ENCODE data around the gene POC1B.

The POC1B gene

DNA sequence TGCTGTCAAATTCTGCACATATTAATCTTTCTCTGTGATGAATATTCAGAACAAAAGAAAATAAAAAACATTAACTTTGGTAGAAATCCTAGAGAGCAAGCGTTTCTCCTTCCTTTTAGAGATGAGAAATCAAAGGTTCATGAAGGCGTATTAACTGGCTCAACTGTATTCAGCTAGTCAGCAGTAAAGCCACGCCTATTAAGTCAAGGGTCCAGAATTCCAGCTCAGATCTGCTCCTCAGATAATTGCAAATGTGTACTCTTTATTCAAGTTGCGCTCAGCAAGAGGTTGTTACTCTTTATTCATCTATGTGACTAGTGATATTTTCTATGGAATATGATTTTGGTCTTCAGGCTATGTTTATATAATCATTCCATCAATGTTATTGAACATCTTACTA lies 13.1 kb upstream of the POC1B start:
- no peak for DNase-seq

DNA sequence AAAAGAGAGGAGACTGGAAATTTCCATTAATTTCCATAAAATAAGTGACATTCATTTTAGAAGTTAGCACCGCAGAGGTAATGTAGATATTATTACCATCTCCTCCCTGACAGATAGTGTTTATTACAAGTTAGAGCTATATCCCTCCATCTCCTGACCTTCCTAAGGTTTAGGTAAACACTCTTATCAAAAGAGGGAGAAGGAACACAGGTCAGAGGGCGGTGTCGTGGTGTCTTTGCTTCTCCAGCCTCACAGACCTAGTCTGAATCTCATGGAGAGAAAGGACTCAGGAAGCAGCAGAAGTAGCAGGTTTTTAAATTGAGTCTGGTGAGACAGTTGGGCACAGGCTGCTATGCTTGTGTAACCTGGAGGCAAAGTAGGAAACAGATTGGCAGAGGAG lies 11.5 kb upstream of the POC1B start:
- no peak for DNase-seq

DNA sequence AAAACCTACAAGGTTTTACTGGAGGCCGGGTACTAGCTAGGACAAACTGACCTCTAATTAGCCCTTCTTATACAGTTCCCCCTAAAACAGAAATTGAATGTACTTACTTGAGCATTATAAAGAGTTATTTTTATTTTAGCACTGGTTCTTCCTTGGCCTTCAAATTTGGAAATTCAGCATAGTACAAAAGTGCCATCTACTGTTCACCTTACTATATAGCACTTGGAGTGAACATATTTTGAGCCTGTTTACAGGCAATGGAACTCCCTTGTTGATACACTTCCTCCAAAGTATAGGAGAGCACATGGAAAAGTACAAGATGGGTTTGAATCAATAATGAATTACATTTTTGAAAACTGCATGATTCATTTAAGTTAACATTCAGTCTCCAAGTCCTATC lies 3.9 kb upstream of the POC1B start:
- DNase-seq, result peak; percentile 34

DNA sequence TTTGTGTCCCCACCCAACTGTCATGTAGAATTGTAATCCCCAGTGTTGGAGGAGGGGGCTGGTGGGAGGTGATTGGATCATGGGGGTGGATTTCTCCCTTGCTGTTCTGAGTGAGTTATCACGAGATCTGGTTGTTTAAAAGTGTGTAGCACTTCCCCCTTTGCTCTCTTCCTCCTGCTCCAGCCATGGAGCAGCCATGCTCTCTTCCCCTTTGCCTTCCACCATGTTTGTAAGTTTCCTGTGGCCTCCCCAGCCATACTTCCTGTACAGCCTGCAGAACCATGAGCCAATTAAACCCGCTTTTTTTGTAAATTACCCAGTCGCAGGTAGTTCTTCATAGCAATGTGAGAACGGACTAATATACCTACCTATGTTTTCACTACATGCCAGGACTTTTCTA lies 2.6 kb upstream of the POC1B start:
- DNase-seq, result no peak

DNA sequence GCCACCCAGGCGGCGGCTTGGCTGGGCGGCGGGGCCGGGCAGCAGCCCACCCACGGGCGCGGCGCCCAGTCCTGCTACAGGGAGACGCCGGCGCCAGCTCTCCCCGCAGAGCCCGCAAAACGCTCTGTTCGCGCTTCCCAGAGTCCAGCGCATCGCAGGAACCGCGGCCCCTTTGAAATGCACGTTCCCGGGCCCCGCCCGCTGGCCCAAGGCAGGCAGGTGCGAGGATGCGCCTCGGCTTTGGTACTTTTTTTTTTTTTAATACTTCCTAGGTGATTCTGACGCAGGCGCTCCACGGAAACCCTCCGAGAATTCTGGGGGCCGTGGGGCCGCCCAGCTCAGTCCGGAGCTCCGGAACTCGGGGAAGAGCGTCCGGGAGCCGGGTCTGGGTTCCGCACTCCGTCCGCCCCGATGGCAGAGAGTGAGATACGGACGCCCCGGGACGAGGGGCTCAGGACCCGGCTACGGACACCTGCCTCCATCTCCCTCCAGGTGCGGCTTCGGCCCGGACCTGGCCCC lies 483 bp downstream of the POC1B start:
- DNase-seq, result peak; percentile 86

DNA sequence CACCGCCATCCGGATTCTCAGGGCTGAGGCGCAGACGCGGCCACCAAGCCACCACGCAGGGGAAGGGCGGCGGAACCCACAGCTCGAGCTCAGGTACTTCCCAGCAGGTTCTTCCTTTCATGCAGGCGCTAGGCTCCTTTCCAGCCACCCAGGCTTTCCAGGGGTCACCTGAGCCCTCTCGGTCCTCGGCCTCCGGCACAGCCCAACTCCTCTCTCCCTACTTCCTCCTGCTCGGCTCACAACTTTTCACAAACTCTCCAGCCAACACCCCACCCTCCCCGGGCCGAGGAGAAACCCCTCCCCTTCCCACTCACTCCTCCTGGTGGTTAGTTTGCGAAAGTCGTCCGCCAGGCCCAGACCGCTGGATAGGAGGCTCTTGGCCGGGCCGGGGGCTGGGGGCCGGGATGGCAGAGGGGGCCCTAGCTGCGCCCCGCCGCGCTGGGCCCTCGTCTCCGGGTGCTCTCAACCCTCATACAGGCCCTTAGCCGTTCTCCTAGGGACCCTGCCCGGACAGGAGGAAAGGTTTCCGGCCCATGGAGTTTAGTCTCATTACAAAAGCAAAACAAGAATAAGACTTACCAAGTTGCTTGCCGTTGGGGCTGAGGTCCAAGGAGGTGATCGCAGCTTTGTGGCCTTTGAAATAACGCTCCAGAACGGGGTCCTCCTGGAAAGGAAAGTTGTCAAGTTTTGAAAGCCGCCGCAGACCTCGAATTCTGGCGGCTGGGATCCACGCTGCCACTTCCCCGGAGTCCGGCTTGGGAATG lies 1.1 kb downstream of the POC1B start, which contains the start of gene GALNT4:
TSS of gene GALNT4 (minus strand) at position 256 of the 764 bp plus-strand sequence. CDS start at position 9, 247 bp downstream.
- DNase-seq, result peak; percentile 87

DNA sequence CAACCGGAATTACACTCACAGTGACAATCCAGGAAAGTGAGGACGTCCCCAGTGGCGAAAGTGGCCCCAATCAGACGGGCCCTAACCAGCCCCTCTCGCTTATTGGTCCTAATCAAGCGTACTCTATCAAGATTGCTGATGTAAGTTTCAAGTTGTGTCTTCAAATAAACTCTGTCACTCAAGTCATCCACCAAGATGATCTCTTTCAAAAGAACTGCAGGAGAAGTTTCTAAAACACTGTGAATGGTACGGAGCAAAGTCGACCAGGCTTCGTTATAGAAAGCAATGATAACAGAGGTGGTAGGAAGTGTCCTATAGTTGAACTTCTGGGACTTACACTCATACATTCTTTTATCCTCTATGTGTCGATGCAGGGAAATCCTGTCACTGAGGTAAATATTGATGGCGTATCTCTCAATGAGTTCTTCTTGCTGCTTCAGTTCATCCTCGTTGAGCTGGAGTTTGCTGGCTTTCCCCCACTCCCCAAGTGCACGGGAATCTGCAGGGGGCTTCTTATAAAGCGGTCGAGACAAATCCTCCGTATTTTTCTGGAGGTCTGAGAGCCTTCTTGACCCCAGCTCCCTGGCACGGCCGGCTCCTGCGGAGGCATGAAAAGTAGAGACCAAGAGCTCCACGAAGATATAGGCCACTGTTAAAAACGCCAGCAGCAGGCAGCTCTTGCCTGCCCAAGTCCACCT lies 1.9 kb downstream of the POC1B start:
- no peak for DNase-seq

DNA sequence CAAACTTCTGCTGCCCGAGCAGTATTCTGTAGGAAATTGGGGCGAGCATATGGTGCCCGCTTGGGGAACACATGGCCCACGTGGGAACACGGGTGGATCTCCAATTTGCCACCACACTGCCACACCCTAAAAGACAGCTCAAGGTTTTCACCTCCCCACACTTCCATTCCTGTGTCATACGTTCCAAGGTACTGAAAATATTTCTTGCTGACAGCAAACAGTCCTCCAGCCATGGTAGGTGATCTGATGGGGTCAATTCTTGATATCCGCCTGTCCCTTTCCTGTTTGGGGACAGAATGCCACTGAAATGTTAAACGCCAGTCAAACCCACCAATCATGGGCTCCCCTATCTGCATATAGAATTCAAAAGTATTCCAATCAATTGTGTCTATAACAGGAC lies 2.5 kb downstream of the POC1B start:
- no peak for DNase-seq

DNA sequence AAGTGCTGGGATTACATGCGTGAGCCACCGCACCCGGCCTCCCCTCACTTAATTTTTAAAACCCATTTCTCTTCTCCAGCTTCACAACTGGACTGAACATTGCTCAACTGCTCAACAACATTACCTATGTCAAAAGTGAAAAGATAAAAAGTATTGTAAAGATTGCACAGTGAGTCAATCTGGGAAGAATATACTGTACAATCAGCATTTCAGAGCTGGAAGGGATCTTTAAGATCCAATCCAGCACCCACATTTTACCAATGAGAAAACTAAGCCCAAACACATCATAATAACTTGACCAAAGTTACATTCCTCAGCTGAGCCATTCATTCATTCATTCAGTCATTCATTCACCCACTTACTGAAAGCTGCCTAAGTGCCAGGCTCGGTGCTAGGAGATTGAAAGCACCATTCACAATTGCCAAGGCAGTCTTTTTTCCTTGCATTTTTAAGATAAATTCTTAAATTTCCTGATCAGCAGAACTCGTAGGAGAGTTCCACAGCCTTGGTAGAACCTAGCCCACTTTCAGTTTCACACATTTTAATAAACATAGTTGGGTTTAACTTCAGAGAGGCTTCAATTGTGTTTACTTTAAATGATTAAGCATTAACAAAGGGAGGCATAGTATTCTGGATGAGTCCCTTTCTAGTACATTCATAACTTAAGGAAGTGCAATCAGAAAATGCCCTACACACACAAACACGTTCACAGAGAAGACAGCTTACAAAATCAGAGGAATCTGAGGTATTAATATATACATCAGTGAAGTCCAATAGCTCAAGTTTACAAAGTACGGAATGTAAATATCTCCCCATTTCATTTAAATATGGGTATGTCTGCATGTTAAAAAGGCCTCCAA lies 4.3 kb downstream of the POC1B start:
- DNase-seq, result no peak

DNA sequence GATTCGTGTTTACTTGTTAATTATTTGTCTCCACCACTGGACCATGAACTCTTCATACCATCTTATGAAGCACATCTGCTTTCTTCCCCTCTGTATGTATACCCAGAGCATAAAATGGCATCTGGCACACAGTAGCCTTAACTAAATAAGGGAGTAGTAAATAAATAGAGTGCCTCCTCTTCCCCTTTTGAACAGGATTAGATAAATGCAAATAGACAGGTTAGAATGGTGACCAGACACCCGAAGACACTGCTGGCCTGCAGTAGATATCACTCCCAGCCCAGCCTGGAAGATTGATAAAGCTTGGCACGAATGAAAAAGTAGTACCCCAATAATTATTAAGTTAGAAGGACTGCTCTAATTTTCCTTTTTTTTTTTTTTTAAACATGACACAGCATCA lies 8.1 kb downstream of the POC1B start:
- DNase-seq, result no peak

DNA sequence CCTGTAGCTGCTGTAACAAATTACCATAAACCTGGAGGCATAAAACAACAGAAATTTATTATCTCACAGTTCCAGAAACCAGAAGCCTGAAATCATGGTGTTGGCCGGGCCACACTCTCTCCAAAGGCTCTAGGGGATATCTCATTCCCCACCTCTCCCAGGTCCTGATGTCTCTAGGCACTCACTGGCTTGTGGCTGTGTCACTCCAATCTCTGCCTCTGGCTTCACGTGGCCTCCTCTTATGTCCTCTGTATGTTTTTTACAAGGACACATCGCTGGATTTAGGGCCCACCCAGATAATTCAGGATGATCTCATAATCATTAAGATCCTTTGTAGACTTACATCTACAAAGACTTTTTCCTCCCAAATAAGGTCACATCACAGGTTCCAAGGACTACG lies 9.2 kb downstream of the POC1B start:
- no peak for DNase-seq

DNA sequence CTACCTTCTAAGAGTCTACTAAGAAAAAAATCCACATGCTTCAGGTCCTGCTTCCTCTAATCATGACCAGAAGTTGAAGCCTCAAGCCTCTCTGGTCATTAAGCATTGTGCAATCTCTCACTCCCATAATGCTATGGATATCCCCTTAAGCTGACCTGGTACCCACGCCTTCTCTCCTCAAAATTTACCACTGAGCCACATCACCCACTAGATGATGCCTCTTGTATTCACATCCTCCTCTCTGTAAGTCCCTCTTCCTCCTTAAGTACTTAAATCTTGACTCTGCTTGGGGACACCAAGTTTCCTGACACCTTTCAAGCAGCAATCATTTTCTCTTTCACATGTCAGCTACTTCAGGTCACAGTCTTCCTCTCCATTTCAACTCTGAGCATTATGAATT lies 11.1 kb downstream of the POC1B start:
- DNase-seq, result no peak

DNA sequence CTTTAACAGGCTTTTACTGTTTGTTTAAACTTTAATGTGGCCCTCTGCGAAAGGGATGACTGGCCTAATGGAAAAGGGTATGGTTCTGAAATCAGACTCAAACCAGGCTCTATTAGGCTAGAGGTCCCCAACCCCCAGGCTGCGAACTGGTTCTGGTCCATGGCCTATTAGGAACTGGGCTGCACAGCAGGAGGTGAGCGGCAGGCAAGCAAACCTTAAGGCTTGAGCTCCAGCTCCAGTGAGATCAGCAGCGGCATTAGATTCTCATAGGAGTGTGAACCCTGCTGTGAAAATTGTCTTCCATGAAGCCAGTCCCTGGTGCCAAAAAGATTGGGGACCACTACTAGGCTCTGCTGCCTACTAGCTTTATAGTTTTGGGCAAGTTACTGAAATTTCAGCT lies 12.3 kb downstream of the POC1B start:
- no peak for DNase-seq

DNA sequence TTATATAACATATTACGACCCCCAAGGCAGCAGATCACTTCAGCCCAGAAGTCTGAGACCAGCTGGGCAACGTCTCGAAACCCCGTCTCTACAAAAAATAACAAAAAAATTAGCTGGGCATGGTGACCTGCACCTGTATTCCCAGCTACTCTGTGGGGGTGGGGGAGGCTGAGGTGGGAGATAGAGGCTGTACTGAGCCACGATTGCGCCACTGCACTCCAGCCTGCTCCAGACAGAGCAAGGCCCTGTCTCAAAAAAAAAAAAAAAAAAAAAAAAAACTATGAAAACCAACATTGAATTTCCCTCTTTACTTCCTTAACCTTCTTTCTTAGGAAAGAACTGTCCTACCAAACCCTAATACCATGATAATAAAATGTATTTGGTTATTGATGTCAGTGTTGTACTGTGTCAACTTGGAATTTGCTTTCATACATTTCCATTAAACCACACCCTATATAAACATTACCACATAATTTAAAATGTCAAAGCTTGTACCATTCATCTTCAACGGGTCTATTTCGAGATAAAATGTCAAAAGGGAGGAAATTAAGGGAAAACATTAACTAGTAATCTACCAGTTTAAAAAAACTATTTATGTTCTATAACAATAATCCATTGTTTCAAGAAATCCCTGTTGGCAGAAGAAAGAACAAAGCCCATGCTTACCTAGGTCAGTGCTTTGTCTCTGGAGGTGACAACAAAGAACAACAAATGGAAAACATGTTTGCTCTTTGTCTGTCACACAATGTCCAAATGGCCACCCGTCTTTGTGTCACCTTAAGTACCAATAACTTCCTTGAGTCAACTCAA lies 18.6 kb downstream of the POC1B start:
- no peak for DNase-seq

DNA sequence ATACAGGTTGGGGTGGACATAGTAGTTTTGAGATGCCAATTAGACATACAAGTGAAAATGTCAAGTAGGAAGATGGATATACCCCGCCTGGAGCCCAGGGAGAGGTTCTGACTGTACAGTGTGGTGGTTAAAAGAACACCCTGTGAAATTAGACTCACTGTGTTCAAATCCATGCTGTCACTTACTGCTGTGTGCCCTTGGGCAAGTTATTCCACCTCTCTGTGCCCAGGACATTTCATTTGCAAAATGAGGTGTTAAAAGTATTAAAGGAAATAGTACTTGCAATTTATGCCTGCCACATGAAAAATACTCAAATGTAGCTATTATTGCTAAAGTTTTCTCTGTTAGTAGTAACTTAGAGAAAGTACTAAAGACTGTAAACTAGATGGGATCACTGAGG lies 19.8 kb downstream of the POC1B start:
- DNase-seq, result no peak

DNA sequence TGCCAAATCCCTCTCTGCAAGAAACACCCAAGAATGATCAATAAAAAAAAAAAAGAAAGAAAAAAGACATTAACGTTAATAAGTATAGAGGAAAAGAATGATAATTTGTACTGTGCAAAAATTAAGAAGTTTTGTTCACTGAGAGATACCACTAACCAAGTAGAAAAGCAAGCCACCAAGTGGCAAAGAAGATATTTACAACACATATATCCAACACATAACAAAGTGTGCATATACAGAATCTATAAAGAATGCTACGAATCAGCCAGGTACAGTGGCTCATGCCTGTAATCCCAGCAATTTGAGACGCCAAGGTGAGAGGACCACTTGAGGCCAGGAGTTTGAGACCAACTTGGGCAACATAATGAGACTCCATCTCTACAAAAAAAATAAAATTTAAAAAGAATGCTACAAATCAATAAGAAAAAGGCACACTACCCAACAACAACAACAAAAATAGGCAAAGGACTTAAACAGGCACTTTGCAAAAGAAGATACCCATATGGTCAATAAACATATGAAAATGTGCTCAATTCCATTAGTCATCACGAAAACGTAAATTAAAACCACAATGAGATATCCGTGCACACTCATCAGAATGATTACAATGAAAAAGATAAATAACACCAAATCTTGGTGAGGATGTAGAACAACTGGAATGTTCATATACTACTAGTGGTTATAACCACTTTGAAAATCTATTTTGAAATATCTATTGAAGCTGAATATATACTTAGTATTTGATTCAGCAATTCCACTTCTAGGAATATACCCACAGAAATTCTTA lies 21.1 kb downstream of the POC1B start:
- no peak for DNase-seq

DNA sequence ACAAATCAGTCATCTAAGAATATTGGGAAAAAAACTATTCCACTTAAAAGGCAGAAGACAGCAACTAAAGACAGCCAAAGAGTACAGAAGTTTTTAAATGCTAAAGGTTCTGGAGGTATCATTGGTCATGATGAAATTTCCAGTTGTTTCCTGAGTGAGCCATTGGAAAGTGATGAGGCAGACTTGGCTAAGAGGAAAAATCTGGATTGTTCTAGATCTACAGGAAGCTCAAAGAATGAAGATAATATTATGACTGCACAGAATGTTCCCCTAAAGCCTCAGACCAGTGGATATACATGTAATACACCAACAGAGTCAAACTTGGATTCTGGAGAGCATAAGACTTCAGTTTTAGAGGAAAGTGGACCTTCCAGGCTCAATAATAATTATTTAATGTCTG lies 24.1 kb downstream of the POC1B start:
- no peak for DNase-seq

DNA sequence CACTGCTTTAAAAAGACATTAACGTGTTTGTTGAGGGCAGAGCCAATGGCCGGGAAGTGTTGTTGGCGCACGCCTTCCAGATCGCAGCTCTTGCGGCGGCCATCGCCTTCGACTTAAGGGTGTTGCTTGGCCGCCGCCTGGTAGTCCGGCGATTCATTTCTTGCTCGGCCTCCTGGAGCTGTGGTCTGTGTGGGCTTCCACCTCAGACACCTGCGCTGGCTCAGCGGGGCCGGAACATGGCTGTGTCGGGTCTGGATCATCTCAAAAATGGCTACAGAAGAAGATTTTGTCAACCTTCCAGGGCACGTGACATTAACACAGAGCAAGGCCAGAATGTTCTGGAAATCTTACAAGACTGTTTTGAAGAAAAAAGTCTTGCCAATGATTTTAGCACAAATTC lies 26.0 kb downstream of the POC1B start:
- no peak for DNase-seq

DNA sequence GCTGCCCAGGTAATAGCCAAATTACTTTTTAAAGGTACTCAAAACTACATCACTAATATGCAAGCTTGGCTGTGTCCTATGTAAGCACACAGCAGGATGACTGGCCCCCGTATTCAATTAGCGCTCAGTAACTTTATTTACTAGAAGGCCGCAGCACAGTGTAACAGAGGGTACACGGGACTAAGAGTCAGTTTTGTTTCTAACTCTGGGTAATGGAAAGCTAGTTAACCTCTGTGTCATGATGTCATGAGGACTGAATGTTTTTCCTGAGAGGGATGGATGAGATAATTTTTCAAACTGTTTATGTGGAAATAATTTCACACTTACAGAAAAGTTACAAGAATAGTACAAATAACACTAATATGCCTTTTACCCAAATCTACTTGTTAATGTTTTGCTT lies 28.4 kb downstream of the POC1B start:
- no peak for DNase-seq

DNA sequence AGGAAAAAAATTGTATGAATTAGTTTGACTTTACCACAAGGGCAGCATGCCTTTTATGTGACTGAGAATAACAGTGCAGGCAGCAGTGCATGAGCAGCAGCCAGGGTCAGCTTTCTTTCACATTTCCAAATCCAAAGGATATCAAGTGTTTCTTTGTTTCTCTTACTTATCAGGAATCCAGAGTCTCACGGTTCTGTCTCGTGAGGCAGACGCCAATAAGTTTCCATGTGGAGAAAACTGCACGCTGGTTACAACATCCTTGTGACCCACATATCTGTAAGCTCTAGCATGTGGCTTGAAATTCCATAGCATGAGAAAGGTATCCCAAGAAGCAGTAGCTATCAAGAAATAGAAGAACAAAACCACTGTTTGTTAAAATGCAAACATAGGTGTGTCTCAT lies 28.8 kb downstream of the POC1B start:
- DNase-seq, result no peak

DNA sequence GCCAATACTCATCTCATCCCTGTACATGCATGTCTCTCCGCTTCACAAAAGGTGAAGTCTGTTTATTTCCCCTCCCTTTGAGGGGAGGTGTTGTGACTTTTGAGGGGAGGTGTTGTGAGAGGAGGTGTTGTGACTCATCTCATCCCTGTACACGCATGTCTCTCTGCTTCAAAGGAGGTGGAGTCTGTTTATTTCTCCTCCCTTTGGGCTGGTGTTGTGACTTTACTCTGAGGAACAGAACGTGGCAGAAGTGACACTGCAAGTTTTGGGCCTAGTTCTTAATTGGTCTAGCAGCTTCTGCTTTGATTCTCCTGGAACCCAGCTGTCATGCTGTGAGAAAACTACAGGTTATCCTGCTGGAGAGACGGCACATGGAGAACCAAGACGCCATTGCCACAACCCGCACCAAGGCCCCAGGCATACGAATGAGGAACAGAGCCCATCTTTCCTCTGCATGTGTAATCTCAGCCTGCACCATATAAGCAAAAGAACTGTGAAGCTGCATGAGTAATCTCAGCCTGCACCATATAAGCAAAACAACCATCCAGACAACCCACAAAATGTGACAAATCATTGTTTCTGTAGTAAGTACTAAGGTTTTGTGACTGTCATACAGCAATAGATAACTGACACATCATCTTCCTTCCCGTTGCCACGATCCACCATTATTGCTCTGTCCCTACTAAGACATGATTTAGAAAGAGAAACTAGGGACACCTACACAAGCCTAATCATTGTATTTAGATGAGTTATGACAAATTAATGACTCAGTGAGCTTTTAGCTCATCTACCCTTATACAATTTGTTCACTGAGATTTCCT lies 31.2 kb downstream of the POC1B start:
- no peak for DNase-seq

Measured in retina (tissue), 1 donor.